Astrocyte of the spinal cord (primary cell): Measurements from ENCODE around the gene SORBS2.
"Not testable (repeated sequence)": the region's sequence is repeated elsewhere in the genome, so short reads cannot be mapped to it uniquely, and the experiment has no call there.

Experiments used
- DNase-seq: peaks from one replicate; pipeline ENCODE4 v3.0.0; 2011; ENCODE audit warnings: low read depth, low spot score
- H3K4me3 ChIP-seq: 2 replicates; pipeline ENCODE4 v1.5.1; 2011; ENCODE audit warnings: low read depth, mild to moderate bottlenecking, low read length, moderate library complexity
- in situ Hi-C: cut with HindIII; loops from 2 replicates; pipeline ENCODE4 v1.10.0; 2017; ENCODE audit warnings: low sequenced_read_pairs
- TF ChIP-seq, protein P1 (sequence below): IDR thresholded peaks from 2 replicates; pipeline ENCODE4 v1.5.1; 2012; ENCODE audit warnings: low read depth, mild to moderate bottlenecking, low read length, inconsistent platforms

SORBS2 gene

GRCh38 chr4:185566972-185567371 is 245.0 kb downstream of the SORBS2 start:
- H3K4me3 ChIP-seq: no peak overlapping the region
- DNase-seq: peak; percentile 89
- TF ChIP-seq, protein P1, sequence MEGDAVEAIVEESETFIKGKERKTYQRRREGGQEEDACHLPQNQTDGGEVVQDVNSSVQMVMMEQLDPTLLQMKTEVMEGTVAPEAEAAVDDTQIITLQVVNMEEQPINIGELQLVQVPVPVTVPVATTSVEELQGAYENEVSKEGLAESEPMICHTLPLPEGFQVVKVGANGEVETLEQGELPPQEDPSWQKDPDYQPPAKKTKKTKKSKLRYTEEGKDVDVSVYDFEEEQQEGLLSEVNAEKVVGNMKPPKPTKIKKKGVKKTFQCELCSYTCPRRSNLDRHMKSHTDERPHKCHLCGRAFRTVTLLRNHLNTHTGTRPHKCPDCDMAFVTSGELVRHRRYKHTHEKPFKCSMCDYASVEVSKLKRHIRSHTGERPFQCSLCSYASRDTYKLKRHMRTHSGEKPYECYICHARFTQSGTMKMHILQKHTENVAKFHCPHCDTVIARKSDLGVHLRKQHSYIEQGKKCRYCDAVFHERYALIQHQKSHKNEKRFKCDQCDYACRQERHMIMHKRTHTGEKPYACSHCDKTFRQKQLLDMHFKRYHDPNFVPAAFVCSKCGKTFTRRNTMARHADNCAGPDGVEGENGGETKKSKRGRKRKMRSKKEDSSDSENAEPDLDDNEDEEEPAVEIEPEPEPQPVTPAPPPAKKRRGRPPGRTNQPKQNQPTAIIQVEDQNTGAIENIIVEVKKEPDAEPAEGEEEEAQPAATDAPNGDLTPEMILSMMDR: no peak
- in situ Hi-C loops: no loop called here

- no peak for DNase-seq
- in situ Hi-C loops: no loop called here
These were observed 245.6 kb downstream of the SORBS2 start for GRCh38 chr4:185566425-185566824.

GRCh38 chr4:185565696-185566095 is 246.3 kb downstream of the SORBS2 start:
- in situ Hi-C loops: no loop called here
- H3K4me3 ChIP-seq: no peak overlapping the region
- TF ChIP-seq, protein P1: no peak
- DNase-seq: no peak

More at GRCh38 chr4:185566425-185566824, 245.6 kb downstream of the SORBS2 start:
- no peak overlapping the region for H3K4me3 ChIP-seq
- TF ChIP-seq, protein P1: no peak

- in situ Hi-C loops: no loop called here
- DNase-seq: no peak
- no peak overlapping the region for H3K4me3 ChIP-seq
- TF ChIP-seq, protein P1: no peak
These were observed 247.6 kb downstream of the SORBS2 start for GRCh38 chr4:185564349-185564748.

DNA sequence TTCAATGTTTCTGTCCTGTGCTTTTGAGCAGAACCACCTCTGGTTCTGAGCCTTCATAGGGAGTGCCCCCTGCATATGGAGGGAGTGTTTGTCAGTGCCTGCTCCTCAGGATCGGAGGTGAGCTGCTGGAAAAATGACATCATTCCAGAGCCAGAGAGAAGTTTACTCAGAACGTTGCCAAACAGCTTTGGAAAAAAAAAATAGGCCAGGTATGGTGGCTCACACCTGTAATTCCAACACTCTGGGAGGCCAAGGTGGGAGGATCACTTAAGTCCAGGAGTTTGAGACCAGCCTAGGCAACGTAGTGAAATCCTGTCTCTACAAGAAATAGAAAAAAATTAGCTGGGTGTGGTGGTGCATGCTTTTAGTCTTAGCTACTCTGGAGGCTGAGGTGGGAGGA is 249.5 kb downstream of the SORBS2 start:
- no peak overlapping the region for H3K4me3 ChIP-seq
- TF ChIP-seq, protein P1: no peak
- DNase-seq: no peak
- in situ Hi-C loops: no loop called here

- no peak overlapping the region for H3K4me3 ChIP-seq
- DNase-seq: no peak
- TF ChIP-seq, protein P1: no peak
- in situ Hi-C loops: no loop called here
These were observed 251.7 kb downstream of the SORBS2 start for GRCh38 chr4:185560316-185560715.

- TF ChIP-seq, protein P1: no peak
- DNase-seq: peak; percentile 74
- H3K4me3 ChIP-seq: no peak overlapping the region
- in situ Hi-C loops: no loop called here
These were observed 252.1 kb downstream of the SORBS2 start for GRCh38 chr4:185559915-185560281.

GRCh38 chr4:185559251-185559914 is 252.6 kb downstream of the SORBS2 start:
- DNase-seq: not testable (repeated sequence)

More at GRCh38 chr4:185559251-185559914, 252.6 kb downstream of the SORBS2 start:
- in situ Hi-C loops, H3K4me3 ChIP-seq: not testable (repeated sequence)
